T-helper 1 cell treated with Interleukin-12 subunit alpha and Interleukin-12 subunit beta and Interleukin-4 antibody, amounts not matched to agents 30 μg/mL and 1 μg/mL, for 36 hours (primary cell): ENCODE measurements around the gene APOC1.
A peak's percentile ranks its signal among the peaks of the same experiment; 100 is the strongest.
"Not testable (repeated sequence)": the region's sequence is repeated elsewhere in the genome, so short reads cannot be mapped to it uniquely, and the experiment has no call there.

Source experiments
- H3K27ac Mint-ChIP-seq: one replicate; pipeline ENCODE4 v1.8.0; 2021; ENCODE audit warnings: mild to moderate bottlenecking, mixed read lengths
- H3K27me3 Mint-ChIP-seq: one replicate; pipeline ENCODE4 v1.8.0; 2021; ENCODE audit warnings: low read depth, mixed read lengths
- H3K36me3 Mint-ChIP-seq: one replicate; pipeline ENCODE4 v1.8.0; 2021; ENCODE audit warnings: low read depth, mixed read lengths
- H3K4me1 Mint-ChIP-seq: one replicate; pipeline ENCODE4 v1.8.0; 2021; ENCODE audit warnings: low read depth, mixed read lengths
- H3K4me3 Mint-ChIP-seq: one replicate; pipeline ENCODE4 v1.8.0; 2021; ENCODE audit warnings: mild to moderate bottlenecking, moderate library complexity, mixed read lengths
- H3K9me3 Mint-ChIP-seq: one replicate; pipeline ENCODE4 v1.8.0; 2021; ENCODE audit warnings: mixed read lengths

The APOC1 gene

DNA sequence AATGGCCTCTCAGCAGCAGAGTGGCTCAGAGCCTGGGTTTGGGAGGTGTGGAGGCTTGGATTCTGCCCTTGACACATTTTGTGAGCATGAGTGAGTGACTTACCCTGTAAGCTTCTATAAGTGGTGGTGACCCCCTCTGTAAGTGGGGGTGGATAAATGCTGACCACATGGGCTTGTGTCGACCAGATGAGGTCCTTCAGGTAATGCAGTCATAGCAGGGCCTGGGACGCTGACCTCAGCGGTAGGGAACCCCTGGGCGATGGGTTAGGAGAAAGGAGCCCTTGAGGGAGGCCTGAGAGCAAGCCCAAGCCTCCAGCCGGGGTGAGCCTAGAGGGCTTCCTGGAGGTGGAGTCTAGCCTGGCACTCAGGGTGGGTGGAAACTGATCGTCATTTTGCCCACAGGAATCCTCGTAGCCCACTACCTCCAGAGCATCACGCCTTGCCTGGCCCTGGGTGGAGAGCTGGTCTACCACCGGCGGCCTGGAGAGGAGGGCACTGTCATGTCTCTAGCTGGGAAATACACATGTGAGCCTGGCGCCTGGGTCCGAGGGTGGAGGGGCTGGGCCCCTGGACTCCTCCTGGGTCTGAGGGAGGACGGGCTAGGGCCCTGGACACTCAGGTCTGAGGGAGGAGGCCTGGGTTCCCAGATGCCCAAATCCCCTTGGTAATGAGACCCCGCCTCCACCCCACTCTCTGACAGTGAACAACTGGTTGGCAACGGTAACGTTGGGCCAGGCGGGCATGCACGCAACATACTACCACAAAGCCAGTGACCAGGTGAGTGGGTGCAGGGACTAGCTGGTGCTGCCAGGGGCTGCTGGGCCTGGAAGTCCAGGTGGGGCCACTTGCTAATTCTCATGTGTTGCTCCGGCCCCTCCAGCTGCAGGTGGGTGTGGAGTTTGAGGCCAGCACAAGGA lies 13.8 kb upstream of the APOC1 start:
- Mint-ChIP-seq H3K4me1 (peaks cover 1% of the 10 kb centered on the region), H3K27ac (no peak overlapping the region), H3K27me3 (no peaks in the 10 kb centered on the region), H3K4me3 (no peak overlapping the region), H3K36me3 (peaks cover 27% of the 10 kb centered on the region), H3K9me3 (no peaks in the 10 kb centered on the region)

DNA sequence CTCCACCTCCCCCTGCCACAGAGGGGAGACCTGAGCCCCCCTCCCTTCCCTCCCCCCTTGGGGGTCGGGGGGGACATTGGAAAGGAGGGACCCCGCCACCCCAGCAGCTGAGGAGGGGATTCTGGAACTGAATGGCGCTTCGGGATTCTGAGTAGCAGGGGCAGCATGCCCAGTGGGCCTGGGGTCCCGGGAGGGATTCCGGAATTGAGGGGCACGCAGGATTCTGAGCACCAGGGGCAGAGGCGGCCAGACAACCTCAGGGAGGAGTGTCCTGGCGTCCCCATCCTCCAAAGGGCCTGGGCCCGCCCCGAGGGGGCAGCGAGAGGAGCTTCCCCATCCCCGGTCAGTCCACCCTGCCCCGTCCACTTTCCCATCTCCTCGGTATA lies 11.2 kb upstream of the APOC1 start:
- no peaks in the 10 kb centered on the region for H3K9me3 Mint-ChIP-seq
- no peak overlapping the region for H3K27ac Mint-ChIP-seq
- H3K27me3 Mint-ChIP-seq = peaks cover 16% of the 10 kb centered on the region
- H3K36me3 Mint-ChIP-seq = peaks cover 12% of the 10 kb centered on the region
- H3K4me3 Mint-ChIP-seq = no peak overlapping the region
- H3K4me1 Mint-ChIP-seq = peaks cover 7% of the 10 kb centered on the region

DNA sequence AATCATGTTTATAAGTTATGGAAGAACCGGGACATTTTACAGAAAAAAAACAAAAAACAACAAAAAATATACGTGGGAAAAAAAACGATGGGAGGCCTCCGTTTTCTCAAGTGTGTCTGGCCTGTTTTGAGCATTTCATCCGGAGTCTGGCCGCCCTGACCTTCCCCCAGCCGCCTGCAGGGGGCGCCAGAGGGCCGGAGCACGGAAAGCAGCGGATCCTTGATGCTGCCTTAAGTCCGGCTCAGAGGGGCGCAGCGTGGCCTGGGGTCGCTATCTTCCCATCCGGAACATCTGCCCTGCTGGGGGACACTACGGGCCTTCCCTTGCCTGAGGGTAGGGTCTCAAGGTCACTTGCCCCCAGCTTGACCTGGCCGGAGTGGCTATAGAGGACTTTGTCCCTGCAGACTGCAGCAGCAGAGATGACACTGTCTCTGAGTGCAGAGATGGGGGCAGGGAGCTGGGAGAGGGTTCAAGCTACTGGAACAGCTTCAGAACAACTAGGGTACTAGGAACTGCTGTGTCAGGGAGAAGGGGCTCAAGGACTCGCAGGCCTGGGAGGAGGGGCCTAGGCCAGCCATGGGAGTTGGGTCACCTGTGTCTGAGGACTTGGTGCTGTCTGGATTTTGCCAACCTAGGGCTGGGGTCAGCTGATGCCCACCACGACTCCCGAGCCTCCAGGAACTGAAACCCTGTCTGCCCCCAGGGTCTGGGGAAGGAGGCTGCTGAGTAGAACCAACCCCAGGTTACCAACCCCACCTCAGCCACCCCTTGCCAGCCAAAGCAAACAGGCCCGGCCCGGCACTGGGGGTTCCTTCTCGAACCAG lies 10.6 kb upstream of the APOC1 start:
- Mint-ChIP-seq H3K4me3 (no peak overlapping the region), H3K27ac (no peak overlapping the region), H3K27me3 (peaks cover 16% of the 10 kb centered on the region), H3K9me3 (no peaks in the 10 kb centered on the region), H3K36me3 (peaks cover 11% of the 10 kb centered on the region), H3K4me1 (peaks cover 7% of the 10 kb centered on the region)

DNA sequence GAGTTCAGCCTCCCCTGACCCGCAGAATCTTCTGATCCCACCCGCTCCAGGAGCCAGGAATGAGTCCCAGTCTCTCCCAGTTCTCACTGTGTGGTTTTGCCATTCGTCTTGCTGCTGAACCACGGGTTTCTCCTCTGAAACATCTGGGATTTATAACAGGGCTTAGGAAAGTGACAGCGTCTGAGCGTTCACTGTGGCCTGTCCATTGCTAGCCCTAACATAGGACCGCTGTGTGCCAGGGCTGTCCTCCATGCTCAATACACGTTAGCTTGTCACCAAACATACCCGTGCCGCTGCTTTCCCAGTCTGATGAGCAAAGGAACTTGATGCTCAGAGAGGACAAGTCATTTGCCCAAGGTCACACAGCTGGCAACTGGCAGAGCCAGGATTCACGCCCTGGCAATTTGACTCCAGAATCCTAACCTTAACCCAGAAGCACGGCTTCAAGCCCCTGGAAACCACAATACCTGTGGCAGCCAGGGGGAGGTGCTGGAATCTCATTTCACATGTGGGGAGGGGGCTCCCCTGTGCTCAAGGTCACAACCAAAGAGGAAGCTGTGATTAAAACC lies 9.9 kb upstream of the APOC1 start:
- Mint-ChIP-seq H3K9me3 (no peaks in the 10 kb centered on the region), H3K4me3 (no peak overlapping the region), H3K27me3 (peaks cover 16% of the 10 kb centered on the region), H3K4me1 (peaks cover 7% of the 10 kb centered on the region), H3K36me3 (peaks cover 11% of the 10 kb centered on the region), H3K27ac (no peak overlapping the region)

DNA sequence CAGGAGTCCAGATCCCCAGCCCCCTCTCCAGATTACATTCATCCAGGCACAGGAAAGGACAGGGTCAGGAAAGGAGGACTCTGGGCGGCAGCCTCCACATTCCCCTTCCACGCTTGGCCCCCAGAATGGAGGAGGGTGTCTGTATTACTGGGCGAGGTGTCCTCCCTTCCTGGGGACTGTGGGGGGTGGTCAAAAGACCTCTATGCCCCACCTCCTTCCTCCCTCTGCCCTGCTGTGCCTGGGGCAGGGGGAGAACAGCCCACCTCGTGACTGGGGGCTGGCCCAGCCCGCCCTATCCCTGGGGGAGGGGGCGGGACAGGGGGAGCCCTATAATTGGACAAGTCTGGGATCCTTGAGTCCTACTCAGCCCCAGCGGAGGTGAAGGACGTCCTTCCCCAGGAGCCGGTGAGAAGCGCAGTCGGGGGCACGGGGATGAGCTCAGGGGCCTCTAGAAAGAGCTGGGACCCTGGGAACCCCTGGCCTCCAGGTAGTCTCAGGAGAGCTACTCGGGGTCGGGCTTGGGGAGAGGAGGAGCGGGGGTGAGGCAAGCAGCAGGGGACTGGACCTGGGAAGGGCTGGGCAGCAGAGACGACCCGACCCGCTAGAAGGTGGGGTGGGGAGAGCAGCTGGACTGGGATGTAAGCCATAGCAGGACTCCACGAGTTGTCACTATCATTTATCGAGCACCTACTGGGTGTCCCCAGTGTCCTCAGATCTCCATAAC lies 8.8 kb upstream of the APOC1 start, which contains the start of gene APOE:
Gene APOE (plus strand): TSS at position 360 of the 724 bp plus-strand sequence. CDS start 829 bp downstream, outside the sequence.
- Mint-ChIP-seq H3K4me3 (peak within 1 kb of the TSS; percentile 27), H3K27me3 (peaks cover 16% of the 10 kb centered on the region), H3K36me3 (peaks cover 8% of the 10 kb centered on the region), H3K4me1 (peaks cover 7% of the 10 kb centered on the region), H3K27ac (no peak within 1 kb of the TSS), H3K9me3 (no peaks in the 10 kb centered on the region)

DNA sequence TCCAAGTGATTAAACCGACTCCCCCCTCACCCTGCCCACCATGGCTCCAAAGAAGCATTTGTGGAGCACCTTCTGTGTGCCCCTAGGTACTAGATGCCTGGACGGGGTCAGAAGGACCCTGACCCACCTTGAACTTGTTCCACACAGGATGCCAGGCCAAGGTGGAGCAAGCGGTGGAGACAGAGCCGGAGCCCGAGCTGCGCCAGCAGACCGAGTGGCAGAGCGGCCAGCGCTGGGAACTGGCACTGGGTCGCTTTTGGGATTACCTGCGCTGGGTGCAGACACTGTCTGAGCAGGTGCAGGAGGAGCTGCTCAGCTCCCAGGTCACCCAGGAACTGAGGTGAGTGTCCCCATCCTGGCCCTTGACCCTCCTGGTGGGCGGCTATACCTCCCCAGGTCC lies 6.8 kb upstream of the APOC1 start:
- Mint-ChIP-seq H3K4me1 (peaks cover 10% of the 10 kb centered on the region), H3K36me3 (peaks cover 4% of the 10 kb centered on the region), H3K4me3 (no peak overlapping the region), H3K27me3 (peaks cover 22% of the 10 kb centered on the region), H3K27ac (no peak overlapping the region), H3K9me3 (no peaks in the 10 kb centered on the region)

DNA sequence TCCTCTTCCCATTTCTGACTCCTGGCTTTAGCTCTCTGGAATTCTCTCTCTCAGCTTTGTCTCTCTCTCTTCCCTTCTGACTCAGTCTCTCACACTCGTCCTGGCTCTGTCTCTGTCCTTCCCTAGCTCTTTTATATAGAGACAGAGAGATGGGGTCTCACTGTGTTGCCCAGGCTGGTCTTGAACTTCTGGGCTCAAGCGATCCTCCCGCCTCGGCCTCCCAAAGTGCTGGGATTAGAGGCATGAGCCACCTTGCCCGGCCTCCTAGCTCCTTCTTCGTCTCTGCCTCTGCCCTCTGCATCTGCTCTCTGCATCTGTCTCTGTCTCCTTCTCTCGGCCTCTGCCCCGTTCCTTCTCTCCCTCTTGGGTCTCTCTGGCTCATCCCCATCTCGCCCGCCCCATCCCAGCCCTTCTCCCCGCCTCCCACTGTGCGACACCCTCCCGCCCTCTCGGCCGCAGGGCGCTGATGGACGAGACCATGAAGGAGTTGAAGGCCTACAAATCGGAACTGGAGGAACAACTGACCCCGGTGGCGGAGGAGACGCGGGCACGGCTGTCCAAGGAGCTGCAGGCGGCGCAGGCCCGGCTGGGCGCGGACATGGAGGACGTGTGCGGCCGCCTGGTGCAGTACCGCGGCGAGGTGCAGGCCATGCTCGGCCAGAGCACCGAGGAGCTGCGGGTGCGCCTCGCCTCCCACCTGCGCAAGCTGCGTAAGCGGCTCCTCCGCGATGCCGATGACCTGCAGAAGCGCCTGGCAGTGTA lies 6.2 kb upstream of the APOC1 start:
- peaks cover 2% of the 10 kb centered on the region for H3K36me3 Mint-ChIP-seq
- H3K9me3 Mint-ChIP-seq = no peaks in the 10 kb centered on the region
- H3K27me3 Mint-ChIP-seq = peaks cover 28% of the 10 kb centered on the region
- no peak overlapping the region for H3K4me3 Mint-ChIP-seq
- H3K4me1 Mint-ChIP-seq = peaks cover 10% of the 10 kb centered on the region
- no peak overlapping the region for H3K27ac Mint-ChIP-seq

DNA sequence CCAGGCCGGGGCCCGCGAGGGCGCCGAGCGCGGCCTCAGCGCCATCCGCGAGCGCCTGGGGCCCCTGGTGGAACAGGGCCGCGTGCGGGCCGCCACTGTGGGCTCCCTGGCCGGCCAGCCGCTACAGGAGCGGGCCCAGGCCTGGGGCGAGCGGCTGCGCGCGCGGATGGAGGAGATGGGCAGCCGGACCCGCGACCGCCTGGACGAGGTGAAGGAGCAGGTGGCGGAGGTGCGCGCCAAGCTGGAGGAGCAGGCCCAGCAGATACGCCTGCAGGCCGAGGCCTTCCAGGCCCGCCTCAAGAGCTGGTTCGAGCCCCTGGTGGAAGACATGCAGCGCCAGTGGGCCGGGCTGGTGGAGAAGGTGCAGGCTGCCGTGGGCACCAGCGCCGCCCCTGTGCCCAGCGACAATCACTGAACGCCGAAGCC lies 5.6 kb upstream of the APOC1 start:
- Mint-ChIP-seq H3K9me3 (no peaks in the 10 kb centered on the region), H3K4me1 (peaks cover 11% of the 10 kb centered on the region), H3K27ac (no peak overlapping the region), H3K27me3 (peaks cover 32% of the 10 kb centered on the region), H3K4me3 (no peak overlapping the region), H3K36me3 (no peaks in the 10 kb centered on the region)

DNA sequence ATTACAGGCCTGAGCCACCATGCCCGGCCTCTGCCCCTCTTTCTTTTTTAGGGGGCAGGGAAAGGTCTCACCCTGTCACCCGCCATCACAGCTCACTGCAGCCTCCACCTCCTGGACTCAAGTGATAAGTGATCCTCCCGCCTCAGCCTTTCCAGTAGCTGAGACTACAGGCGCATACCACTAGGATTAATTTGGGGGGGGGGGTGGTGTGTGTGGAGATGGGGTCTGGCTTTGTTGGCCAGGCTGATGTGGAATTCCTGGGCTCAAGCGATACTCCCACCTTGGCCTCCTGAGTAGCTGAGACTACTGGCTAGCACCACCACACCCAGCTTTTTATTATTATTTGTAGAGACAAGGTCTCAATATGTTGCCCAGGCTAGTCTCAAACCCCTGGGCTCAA lies 4.6 kb upstream of the APOC1 start:
- Mint-ChIP-seq H3K27me3 (peaks cover 32% of the 10 kb centered on the region), H3K36me3 (no peaks in the 10 kb centered on the region), H3K4me1 (peaks cover 18% of the 10 kb centered on the region), H3K4me3 (no peak overlapping the region), H3K27ac (no peak overlapping the region), H3K9me3 (no peaks in the 10 kb centered on the region)

DNA sequence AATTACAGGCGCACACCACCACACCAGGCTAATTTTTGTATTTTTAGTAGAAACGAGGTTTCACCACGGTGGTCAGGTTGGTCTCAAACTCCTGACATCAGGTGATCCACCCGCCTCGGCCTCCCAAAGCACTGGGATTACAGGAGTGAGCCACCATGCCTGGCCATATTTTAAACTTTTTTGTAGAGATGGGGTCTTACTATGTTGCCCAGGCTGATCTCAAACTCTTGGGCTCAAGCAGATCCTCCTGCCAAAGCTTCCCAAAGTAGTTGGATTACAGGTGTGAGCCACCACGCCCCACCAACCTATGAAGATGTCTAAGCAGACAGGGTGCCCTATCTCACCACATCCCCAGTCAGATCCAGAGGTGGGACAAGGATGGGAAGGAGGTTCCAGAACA lies 2.5 kb upstream of the APOC1 start:
- not testable (repeated sequence) for H3K4me3 Mint-ChIP-seq, H3K36me3 Mint-ChIP-seq, H3K9me3 Mint-ChIP-seq, H3K27ac Mint-ChIP-seq
- H3K27me3 Mint-ChIP-seq = peaks cover 21% of the 10 kb centered on the region
- H3K4me1 Mint-ChIP-seq = peaks cover 14% of the 10 kb centered on the region

DNA sequence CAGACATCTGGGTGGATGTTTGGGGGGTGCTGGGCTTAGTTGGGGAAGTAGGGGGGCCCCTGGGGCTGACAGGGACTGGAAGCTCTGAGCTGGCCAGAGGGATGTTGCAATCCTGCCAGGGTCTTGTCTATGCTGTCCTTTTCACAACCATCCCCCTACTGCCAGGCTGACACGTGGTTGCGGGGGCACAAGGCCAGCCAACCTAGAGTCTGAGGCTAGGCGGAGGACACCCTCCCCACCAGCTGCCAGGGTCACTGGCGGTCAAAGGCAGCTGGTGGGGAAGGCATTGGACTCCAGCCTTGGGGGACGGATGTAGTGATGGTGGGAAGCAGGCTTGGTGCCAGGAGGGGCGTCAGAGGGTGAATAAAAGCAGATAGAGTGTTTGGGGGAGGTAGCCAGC lies 1.6 kb upstream of the APOC1 start:
- H3K36me3 Mint-ChIP-seq = no peaks in the 10 kb centered on the region

DNA sequence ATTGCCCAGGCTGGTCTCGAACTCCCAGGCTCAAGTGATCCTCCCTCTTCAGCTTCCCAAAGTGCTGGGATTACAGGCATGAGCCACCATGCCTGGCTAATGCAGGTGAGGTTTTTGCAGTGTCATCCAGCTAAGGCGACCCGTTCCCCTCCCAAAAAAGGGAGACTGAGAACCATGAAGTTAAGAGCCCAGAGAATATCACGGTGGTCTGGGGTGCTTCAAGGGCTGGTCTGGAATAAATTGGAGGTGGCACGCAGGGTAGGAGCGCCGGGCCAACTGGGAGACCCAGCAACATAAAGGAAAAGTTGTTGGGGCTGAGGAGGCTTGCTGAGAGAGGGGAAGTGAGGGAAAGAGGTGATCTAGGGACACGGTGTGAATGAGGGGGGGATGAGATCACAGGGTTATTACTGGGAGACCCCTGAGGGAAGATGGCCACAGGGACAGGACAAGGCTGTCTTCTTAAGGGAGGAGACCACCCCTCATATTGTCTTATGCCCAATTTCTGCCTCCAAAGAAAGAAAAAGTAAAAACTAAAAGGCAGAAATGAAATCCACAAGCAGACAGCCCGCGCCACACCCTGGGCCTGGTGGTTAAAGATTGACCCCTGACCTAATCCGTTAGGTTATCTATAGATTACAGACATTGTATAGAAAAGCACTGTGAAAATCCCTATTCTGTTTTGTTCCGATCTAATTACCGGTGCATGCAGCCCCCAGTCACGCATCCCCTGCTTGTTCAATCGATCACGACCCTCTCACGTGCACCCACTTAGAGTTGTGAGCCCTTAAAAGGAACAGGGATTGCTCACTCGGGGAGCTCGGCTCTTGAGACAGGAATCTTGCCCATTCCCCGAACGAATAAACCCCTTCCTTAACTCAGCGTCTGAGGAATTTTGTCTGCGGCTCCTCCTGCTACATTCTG lies 636 bp upstream of the APOC1 start:
- peaks cover 14% of the 10 kb centered on the region for H3K4me1 Mint-ChIP-seq
- H3K27ac Mint-ChIP-seq = peak overlapping the region; percentile 71
- H3K9me3 Mint-ChIP-seq, H3K36me3 Mint-ChIP-seq: not testable (repeated sequence)
- H3K4me3 Mint-ChIP-seq = peak overlapping the region; percentile 89
- peaks cover 16% of the 10 kb centered on the region for H3K27me3 Mint-ChIP-seq

More for the DNA sequence above, 1.6 kb upstream of the APOC1 start:
- H3K27ac Mint-ChIP-seq = no peak overlapping the region
- H3K4me3 Mint-ChIP-seq = no peak overlapping the region
- H3K9me3 Mint-ChIP-seq = no peaks in the 10 kb centered on the region
- peaks cover 14% of the 10 kb centered on the region for H3K4me1 Mint-ChIP-seq
- H3K27me3 Mint-ChIP-seq = peaks cover 19% of the 10 kb centered on the region

DNA sequence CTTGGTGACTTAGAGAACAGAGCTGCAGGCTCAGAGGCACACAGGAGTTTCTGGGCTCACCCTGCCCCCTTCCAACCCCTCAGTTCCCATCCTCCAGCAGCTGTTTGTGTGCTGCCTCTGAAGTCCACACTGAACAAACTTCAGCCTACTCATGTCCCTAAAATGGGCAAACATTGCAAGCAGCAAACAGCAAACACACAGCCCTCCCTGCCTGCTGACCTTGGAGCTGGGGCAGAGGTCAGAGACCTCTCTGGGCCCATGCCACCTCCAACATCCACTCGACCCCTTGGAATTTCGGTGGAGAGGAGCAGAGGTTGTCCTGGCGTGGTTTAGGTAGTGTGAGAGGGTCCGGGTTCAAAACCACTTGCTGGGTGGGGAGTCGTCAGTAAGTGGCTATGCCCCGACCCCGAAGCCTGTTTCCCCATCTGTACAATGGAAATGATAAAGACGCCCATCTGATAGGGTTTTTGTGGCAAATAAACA lies 9.9 kb downstream of the APOC1 start:
- H3K4me3 Mint-ChIP-seq = no peak overlapping the region
- H3K4me1 Mint-ChIP-seq = peaks cover 5% of the 10 kb centered on the region
- peaks cover 20% of the 10 kb centered on the region for H3K27me3 Mint-ChIP-seq
- H3K27ac Mint-ChIP-seq = no peak overlapping the region
- H3K9me3 Mint-ChIP-seq = no peaks in the 10 kb centered on the region
- no peaks in the 10 kb centered on the region for H3K36me3 Mint-ChIP-seq
